WTC11 (cell line): Measurements from ENCODE around the gene C19orf47. TPM values are rescaled to one million over a fixed set of nuclear protein-coding genes. Genes with fewer than 3 reads are reported as not detected.

ENCODE experiments used
- ATAC-seq: fragments of 200-7000 bp; cut with Tn5 transposase; 2 replicates; pipeline ENCODE4 v1.10.0; 2021; ENCODE audit warnings: mild to moderate bottlenecking, moderate library complexity
- CTCF ChIA-PET: fragments of 300-600 bp; sonication (Branson Sonifier 250); formaldehyde crosslinking; loops from one replicate; lab custom pipeline; 2021; ENCODE audit warnings: antibody characterized with exemption; lab: Charles Lee
- POLR2A ChIA-PET: fragments of 350-600 bp; sonication (Branson Sonifier 250); formaldehyde crosslinking; loops from one replicate; lab custom pipeline; 2021; ENCODE audit warnings: antibody characterized with exemption; lab: Charles Lee
- DNase-seq: peaks from one replicate; pipeline ENCODE4 v3.0.0; 2021; ENCODE audit warnings: low spot score
- H3K27ac Mint-ChIP-seq: 2 replicates; pipeline ENCODE4 v1.8.0; 2021; ENCODE audit warnings: mixed read lengths
- H3K27me3 Mint-ChIP-seq: 2 replicates; pipeline ENCODE4 v1.8.0; 2021; ENCODE audit warnings: low read depth, mild to moderate bottlenecking, moderate library complexity, mixed read lengths
- H3K36me3 Mint-ChIP-seq: 2 replicates; pipeline ENCODE4 v1.8.0; 2021; ENCODE audit warnings: mixed read lengths
- H3K4me1 Mint-ChIP-seq: 2 replicates; pipeline ENCODE4 v1.8.0; 2022; ENCODE audit warnings: mixed read lengths
- H3K4me3 Mint-ChIP-seq: 2 replicates; pipeline ENCODE4 v1.8.0; 2021; ENCODE audit warnings: mild to moderate bottlenecking, moderate library complexity, mixed read lengths
- H3K9me3 Mint-ChIP-seq: 2 replicates; pipeline ENCODE4 v1.8.0; 2021; ENCODE audit warnings: mixed read lengths
- ATF2 ChIP-seq: sonication (generic); formaldehyde crosslinking; IDR thresholded peaks from 2 replicates; pipeline ENCODE4 v1.8.1; 2022; ENCODE audit warnings: low read depth, missing genetic modification reagents, borderline replicate concordance
- E2F5 ChIP-seq: sonication (generic); formaldehyde crosslinking; IDR thresholded peaks from 2 replicates; pipeline ENCODE4 v1.8.1; 2022; ENCODE audit warnings: mild to moderate bottlenecking, moderate library complexity, missing genetic modification reagents
- GRHL2 ChIP-seq: fragments of 250-450 bp; sonication (Bioruptor Pico); IDR thresholded peaks from 2 replicates; pipeline ENCODE4 v1.8.0; 2022; ENCODE audit warnings: mild to moderate bottlenecking, moderate library complexity; ENCODE audit not compliant: insufficient replicate concordance, severe bottlenecking
- HMGA2 ChIP-seq: fragments of 250-450 bp; sonication (Bioruptor Pico); IDR thresholded peaks from 2 replicates; pipeline ENCODE4 v1.4.0; 2021; ENCODE audit warnings: mild to moderate bottlenecking, moderate library complexity
- IRF2 ChIP-seq: sonication (generic); formaldehyde crosslinking; IDR thresholded peaks from 2 replicates; pipeline ENCODE4 v1.8.0; 2022; ENCODE audit warnings: low read depth, missing genetic modification reagents, borderline replicate concordance
- MYBL2 ChIP-seq: sonication (generic); formaldehyde crosslinking; IDR thresholded peaks from 2 replicates; pipeline ENCODE4 v1.8.1; 2023; ENCODE audit warnings: mild to moderate bottlenecking, moderate library complexity, missing genetic modification reagents
- NFYB ChIP-seq: sonication (generic); formaldehyde crosslinking; conservative IDR thresholded peaks from 2 replicates; pipeline ENCODE4 v1.8.0; 2022; ENCODE audit warnings: low read depth, missing genetic modification reagents
- RORB ChIP-seq: fragments of 250-450 bp; sonication (Bioruptor Pico); IDR thresholded peaks from 2 replicates; pipeline ENCODE4 v1.9.0; 2021; ENCODE audit warnings: mild to moderate bottlenecking
- TCF7 ChIP-seq: sonication (generic); formaldehyde crosslinking; IDR thresholded peaks from 2 replicates; pipeline ENCODE4 v1.8.0; 2022; ENCODE audit warnings: mild to moderate bottlenecking, low read depth, missing genetic modification reagents, moderate library complexity
- TEAD1 ChIP-seq: sonication (generic); formaldehyde crosslinking; IDR thresholded peaks from 2 replicates; pipeline ENCODE4 v1.8.0; 2022; ENCODE audit warnings: mild to moderate bottlenecking, missing genetic modification reagents
- TP53 ChIP-seq: sonication (generic); formaldehyde crosslinking; IDR thresholded peaks from 2 replicates; pipeline ENCODE4 v1.8.1; 2023; ENCODE audit warnings: mild to moderate bottlenecking, missing genetic modification reagents
- ZNF138 ChIP-seq: sonication (generic); formaldehyde crosslinking; conservative IDR thresholded peaks from 2 replicates; pipeline ENCODE4 v1.8.1; 2022; ENCODE audit warnings: mild to moderate bottlenecking, moderate library complexity, missing genetic modification reagents
- ZNF232 ChIP-seq: sonication (generic); formaldehyde crosslinking; IDR thresholded peaks from 2 replicates; pipeline ENCODE4 v1.8.0; 2022; ENCODE audit warnings: mild to moderate bottlenecking, missing genetic modification reagents
- ZNF671 ChIP-seq: fragments of 250-450 bp; sonication (Bioruptor Pico); IDR thresholded peaks from 2 replicates; pipeline ENCODE4 v1.8.0; 2021; ENCODE audit warnings: mild to moderate bottlenecking
- total RNA-seq: library from RNA; stranded (reverse); gene quantifications from 3 replicates; pipeline ENCODE4 v1.2.3, GENCODE V29; 2021
- TF ChIP-seq, protein P1 (sequence below): fragments of 250-450 bp; sonication (Bioruptor Pico); IDR thresholded peaks from 2 replicates; pipeline ENCODE4 v1.8.0; 2021; ENCODE audit warnings: mild to moderate bottlenecking
- TF ChIP-seq, protein P2 (sequence below): sonication (generic); formaldehyde crosslinking; IDR thresholded peaks from 2 replicates; pipeline ENCODE4 v1.8.0; 2022; ENCODE audit warnings: mild to moderate bottlenecking, missing genetic modification reagents
- TF ChIP-seq, protein P3 (sequence below): sonication (generic); formaldehyde crosslinking; IDR thresholded peaks from 2 replicates; pipeline ENCODE4 v1.8.0; 2022; ENCODE audit warnings: missing genetic modification reagents
- TF ChIP-seq, protein P4 (sequence below): fragments of 250-450 bp; sonication (Bioruptor Pico); IDR thresholded peaks from 2 replicates; pipeline ENCODE4 v1.9.0; 2021; ENCODE audit warnings: moderate library complexity, mild to moderate bottlenecking, inconsistent platforms, borderline replicate concordance

C19orf47 gene
- total RNA-seq, 1 experiment from 2014 or later: 15.6 TPM

- TF ChIP-seq GRHL2 (CRISPR knock-in tag) (no peak), ZNF671 (CRISPR knock-in tag) (no peak), MYBL2 (CRISPR knock-in tag) (no peak), RORB (CRISPR knock-in tag) (no peak)
These were observed 837 bp upstream of the C19orf47 start (continued) for GRCh38 chr19:40348961-40349507.

- Mint-ChIP-seq H3K9me3 (no peaks in the 10 kb centered on the region), H3K36me3 (peaks cover 2% of the 10 kb centered on the region; the same call in 1 of the 2 replicates), H3K4me1 (peaks cover 10% of the 10 kb centered on the region), H3K27me3 (no peaks in the 10 kb centered on the region), H3K4me3 (no peak overlapping the region), H3K27ac (no peak overlapping the region)
- ATAC-seq (no peak), DNase-seq (no peak)
- POLR2A ChIA-PET: no interaction called here
- no peak for TF ChIP-seq E2F5 (CRISPR knock-in tag)
- no peak for TF ChIP-seq HMGA2 (CRISPR knock-in tag)
- no peak for TF ChIP-seq TEAD1 (CRISPR knock-in tag)
- TF ChIP-seq, protein P1, sequence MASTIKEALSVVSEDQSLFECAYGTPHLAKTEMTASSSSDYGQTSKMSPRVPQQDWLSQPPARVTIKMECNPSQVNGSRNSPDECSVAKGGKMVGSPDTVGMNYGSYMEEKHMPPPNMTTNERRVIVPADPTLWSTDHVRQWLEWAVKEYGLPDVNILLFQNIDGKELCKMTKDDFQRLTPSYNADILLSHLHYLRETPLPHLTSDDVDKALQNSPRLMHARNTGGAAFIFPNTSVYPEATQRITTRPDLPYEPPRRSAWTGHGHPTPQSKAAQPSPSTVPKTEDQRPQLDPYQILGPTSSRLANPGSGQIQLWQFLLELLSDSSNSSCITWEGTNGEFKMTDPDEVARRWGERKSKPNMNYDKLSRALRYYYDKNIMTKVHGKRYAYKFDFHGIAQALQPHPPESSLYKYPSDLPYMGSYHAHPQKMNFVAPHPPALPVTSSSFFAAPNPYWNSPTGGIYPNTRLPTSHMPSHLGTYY (CRISPR knock-in tag): no peak
- CTCF ChIA-PET: no interaction called here
These were observed 3.8 kb downstream of the C19orf47 start for GRCh38 chr19:40344422-40344821.

DNA sequence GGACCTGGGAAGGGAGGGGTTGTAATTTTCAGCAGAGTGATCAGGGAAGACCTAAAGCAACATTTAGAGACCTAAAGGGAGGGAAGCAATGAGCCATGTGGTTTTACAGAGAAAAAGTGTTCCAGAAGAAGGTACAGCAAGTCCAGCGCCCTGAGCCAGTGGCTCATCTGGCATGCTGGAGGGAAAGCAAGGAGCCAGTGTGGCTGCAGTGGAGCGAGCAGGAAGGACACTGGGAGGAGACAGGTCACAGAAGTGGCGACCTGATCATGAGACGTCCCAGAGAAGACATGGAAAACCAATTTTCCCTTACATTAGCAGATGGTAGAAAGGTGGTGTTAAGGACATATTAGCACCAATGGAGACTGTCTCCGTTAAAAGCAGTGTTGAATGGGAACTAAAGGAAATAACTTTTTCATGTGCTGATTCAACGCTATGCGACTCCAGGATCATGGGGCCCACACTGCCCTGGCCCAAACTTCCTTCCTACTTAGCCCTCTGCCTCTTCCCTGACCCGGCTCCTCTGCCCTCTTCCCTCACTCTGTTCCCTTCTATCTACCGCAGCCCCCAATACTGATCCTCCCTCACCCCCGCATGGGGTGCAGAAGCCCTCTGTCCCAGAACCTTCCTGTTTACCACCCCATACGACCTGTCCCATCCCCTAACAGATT lies 5.4 kb downstream of the C19orf47 start:
- DNase-seq (no peak), ATAC-seq (no peak)
- TF ChIP-seq, protein P2, sequence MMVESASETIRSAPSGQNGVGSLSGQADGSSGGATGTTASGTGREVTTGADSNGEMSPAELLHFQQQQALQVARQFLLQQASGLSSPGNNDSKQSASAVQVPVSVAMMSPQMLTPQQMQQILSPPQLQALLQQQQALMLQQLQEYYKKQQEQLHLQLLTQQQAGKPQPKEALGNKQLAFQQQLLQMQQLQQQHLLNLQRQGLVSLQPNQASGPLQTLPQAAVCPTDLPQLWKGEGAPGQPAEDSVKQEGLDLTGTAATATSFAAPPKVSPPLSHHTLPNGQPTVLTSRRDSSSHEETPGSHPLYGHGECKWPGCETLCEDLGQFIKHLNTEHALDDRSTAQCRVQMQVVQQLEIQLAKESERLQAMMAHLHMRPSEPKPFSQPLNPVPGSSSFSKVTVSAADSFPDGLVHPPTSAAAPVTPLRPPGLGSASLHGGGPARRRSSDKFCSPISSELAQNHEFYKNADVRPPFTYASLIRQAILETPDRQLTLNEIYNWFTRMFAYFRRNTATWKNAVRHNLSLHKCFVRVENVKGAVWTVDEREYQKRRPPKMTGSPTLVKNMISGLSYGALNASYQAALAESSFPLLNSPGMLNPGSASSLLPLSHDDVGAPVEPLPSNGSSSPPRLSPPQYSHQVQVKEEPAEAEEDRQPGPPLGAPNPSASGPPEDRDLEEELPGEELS (CRISPR knock-in tag): no peak
- TF ChIP-seq TP53 (CRISPR knock-in tag) (no peak), NFYB (no peak), TCF7 (CRISPR knock-in tag) (no peak), ZNF232 (no peak), ATF2 (no peak), IRF2 (no peak), ZNF138 (CRISPR knock-in tag) (no peak)
- TF ChIP-seq, protein P3, sequence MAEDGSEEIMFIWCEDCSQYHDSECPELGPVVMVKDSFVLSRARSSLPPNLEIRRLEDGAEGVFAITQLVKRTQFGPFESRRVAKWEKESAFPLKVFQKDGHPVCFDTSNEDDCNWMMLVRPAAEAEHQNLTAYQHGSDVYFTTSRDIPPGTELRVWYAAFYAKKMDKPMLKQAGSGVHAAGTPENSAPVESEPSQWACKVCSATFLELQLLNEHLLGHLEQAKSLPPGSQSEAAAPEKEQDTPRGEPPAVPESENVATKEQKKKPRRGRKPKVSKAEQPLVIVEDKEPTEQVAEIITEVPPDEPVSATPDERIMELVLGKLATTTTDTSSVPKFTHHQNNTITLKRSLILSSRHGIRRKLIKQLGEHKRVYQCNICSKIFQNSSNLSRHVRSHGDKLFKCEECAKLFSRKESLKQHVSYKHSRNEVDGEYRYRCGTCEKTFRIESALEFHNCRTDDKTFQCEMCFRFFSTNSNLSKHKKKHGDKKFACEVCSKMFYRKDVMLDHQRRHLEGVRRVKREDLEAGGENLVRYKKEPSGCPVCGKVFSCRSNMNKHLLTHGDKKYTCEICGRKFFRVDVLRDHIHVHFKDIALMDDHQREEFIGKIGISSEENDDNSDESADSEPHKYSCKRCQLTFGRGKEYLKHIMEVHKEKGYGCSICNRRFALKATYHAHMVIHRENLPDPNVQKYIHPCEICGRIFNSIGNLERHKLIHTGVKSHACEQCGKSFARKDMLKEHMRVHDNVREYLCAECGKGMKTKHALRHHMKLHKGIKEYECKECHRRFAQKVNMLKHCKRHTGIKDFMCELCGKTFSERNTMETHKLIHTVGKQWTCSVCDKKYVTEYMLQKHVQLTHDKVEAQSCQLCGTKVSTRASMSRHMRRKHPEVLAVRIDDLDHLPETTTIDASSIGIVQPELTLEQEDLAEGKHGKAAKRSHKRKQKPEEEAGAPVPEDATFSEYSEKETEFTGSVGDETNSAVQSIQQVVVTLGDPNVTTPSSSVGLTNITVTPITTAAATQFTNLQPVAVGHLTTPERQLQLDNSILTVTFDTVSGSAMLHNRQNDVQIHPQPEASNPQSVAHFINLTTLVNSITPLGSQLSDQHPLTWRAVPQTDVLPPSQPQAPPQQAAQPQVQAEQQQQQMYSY (CRISPR knock-in tag): no peak
- TF ChIP-seq, protein P4, sequence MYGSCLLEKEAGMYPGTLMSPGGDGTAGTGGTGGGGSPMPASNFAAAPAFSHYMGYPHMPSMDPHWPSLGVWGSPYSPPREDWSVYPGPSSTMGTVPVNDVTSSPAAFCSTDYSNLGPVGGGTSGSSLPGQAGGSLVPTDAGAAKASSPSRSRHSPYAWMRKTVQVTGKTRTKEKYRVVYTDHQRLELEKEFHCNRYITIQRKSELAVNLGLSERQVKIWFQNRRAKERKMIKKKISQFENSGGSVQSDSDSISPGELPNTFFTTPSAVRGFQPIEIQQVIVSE (CRISPR knock-in tag): no peak
- ChIA-PET CTCF (no interaction called here), POLR2A (no interaction called here)
- Mint-ChIP-seq H3K4me3 (no peak overlapping the region), H3K27me3 (no peaks in the 10 kb centered on the region), H3K36me3 (peaks cover 5% of the 10 kb centered on the region; the same call in 1 of the 2 replicates), H3K4me1 (peaks cover 4% of the 10 kb centered on the region), H3K9me3 (no peaks in the 10 kb centered on the region), H3K27ac (no peak overlapping the region; the same call in 1 of the 2 replicates)
